Thymus (tissue), 11 donors: ENCODE data around the gene NR6A1. TPM values are rescaled to one million over a fixed set of nuclear protein-coding genes. Genes with fewer than 3 reads are reported as not detected.

Source experiments
- DNase-seq, 9 donors: peaks; one replicate each; pipeline ENCODE4 v3.0.0-alpha.2; 2013; ENCODE audit warnings: low spot score in 9 of 9, low read depth in 6 of 9, missing footprints in 1 of 9
- H3K27ac ChIP-seq, 2 donors: one replicate each; pipeline ENCODE4 v1.5.1; 2013; ENCODE audit warnings: control low read depth in 1 of 2, low read depth in 1 of 2, low read length in 1 of 2, mild to moderate bottlenecking in 1 of 2, moderate library complexity in 1 of 2
- H3K27me3 ChIP-seq, 2 donors: one replicate each; pipeline ENCODE4 v1.5.1; 2013; ENCODE audit warnings: low read length in 1 of 2; ENCODE audit not compliant: control insufficient read depth in 2 of 2, insufficient read depth in 1 of 2
- H3K36me3 ChIP-seq, 2 donors: one replicate each; pipeline ENCODE4 v1.5.1; 2013; ENCODE audit warnings: low read length in 1 of 2, mild to moderate bottlenecking in 1 of 2, moderate library complexity in 1 of 2; ENCODE audit not compliant: control insufficient read depth in 2 of 2, insufficient read depth in 2 of 2
- H3K4me1 ChIP-seq, 2 donors: one replicate each; pipeline ENCODE4 v1.5.1; 2013; ENCODE audit warnings: low read length in 2 of 2; ENCODE audit not compliant: control insufficient read depth in 2 of 2, insufficient read depth in 2 of 2
- H3K4me3 ChIP-seq, 2 donors: one replicate each; pipeline ENCODE4 v1.5.1; 2013; ENCODE audit warnings: low read length in 2 of 2, control low read depth in 1 of 2, mild to moderate bottlenecking in 1 of 2
- H3K9me3 ChIP-seq, 2 donors: one replicate each; pipeline ENCODE4 v1.5.1; 2013; ENCODE audit warnings: low read length in 1 of 2, mild to moderate bottlenecking in 1 of 2; ENCODE audit not compliant: control insufficient read depth in 2 of 2, insufficient read depth in 1 of 2
- WGBS: extraction: QIAGEN DNeasy Blood & Tissue Kit; methylation state at CpG from one replicate; pipeline ENCODE4 v1.1.7; 2013; 5-methylcytosine and 5-hydroxymethylcytosine counted together
- polyA plus RNA-seq: library from polyadenylated mRNA; stranded (reverse); fragments of 200-250 nt; gene quantifications from one replicate; pipeline ENCODE4 v1.2.3, GENCODE V29; 2013
- total RNA-seq: library from RNA; stranded (reverse); fragments of 120-200 nt; gene quantifications from one replicate; pipeline ENCODE4 v1.2.4, GENCODE V29; 2013
- donor health status: healthy.

The NR6A1 gene
- total and polyA plus RNA-seq, 2 donors, result 0.47 to 0.52 TPM

GRCh38 chr9:124473310-124473709 is 297.8 kb downstream of the NR6A1 start:
- DNase-seq, result no peak
- WGBS, result 90% methylated on average over 10 of the region's 10 CpGs
- peaks cover 17 to 32% of the 10 kb centered on the region in 2 donors for H3K27me3 ChIP-seq
- peaks cover 0 to 9% of the 10 kb centered on the region in 2 donors for H3K4me1 ChIP-seq
- H3K4me3 ChIP-seq, result no peak overlapping the region
- no peak overlapping the region for H3K27ac ChIP-seq
- no peaks in the 10 kb centered on the region for H3K36me3 ChIP-seq
- H3K9me3 ChIP-seq, result no peaks in the 10 kb centered on the region

DNA sequence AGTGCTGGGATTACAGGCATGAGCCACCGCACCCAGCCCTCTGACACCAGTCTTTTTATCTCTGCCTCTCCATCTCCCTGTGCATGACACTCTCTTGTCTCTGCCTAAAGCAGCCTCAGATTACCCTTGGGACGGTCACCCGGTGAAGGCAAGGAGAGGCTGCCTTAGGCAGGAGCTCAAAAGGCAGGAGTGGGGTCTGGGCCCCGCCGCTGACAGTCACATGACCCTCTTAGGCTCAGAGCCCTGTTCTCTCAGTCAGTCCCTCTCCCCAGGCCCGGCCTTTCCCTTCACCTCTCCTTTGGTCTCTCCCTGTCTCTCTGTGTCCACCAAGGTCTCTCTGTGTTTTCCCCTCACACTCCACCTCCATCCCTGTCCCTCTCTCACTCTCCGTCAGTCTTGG is 298.3 kb downstream of the NR6A1 start:
- H3K27ac ChIP-seq, result no peak overlapping the region
- 93% methylated on average over 7 of the region's 7 CpGs for WGBS
- peaks cover 12 to 27% of the 10 kb centered on the region in 2 donors for H3K27me3 ChIP-seq
- H3K4me3 ChIP-seq, result no peak overlapping the region
- DNase-seq, result no peak
- H3K36me3 ChIP-seq, result no peaks in the 10 kb centered on the region
- H3K4me1 ChIP-seq, result peaks cover 0 to 9% of the 10 kb centered on the region in 2 donors
- no peaks in the 10 kb centered on the region for H3K9me3 ChIP-seq

GRCh38 chr9:124471761-124472160 is 299.4 kb downstream of the NR6A1 start:
- Histone ChIP-seq H3K4me3 (no peak overlapping the region), H3K4me1 (peaks cover 0 to 4% of the 10 kb centered on the region in 2 donors), H3K27ac (no peak overlapping the region), H3K27me3 (peaks cover 3 to 17% of the 10 kb centered on the region in 2 donors), H3K9me3 (no peaks in the 10 kb centered on the region), H3K36me3 (no peaks in the 10 kb centered on the region)
- DNase-seq, result no peak
- WGBS, result 88% methylated on average over 9 of the region's 9 CpGs

GRCh38 chr9:124470726-124471125 is 300.4 kb downstream of the NR6A1 start:
- peaks cover 0 to 6% of the 10 kb centered on the region in 2 donors for H3K27me3 ChIP-seq
- peaks cover 0 to 4% of the 10 kb centered on the region in 2 donors for H3K4me1 ChIP-seq

DNA sequence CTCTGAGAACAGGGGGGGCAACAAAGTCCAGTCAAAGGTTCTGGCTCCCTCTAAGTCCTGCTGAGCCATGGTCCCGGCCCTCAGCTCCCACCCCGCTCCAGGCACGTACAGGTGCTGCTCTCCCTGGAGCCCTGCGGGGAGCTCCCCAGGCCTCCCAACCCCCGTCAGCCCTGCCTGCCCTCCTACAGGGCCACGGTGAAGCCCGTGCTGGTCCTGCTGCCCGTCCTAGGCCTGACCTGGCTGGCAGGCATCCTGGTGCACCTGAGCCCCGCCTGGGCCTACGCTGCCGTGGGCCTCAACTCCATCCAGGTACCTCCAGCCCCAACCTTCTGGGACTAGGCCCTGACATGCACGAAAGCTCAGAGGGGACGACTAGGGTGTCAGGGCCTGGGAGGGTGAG is 300.8 kb downstream of the NR6A1 start:
- peaks cover 0 to 4% of the 10 kb centered on the region in 2 donors for H3K4me1 ChIP-seq
- H3K9me3 ChIP-seq, result no peaks in the 10 kb centered on the region
- H3K36me3 ChIP-seq, result no peaks in the 10 kb centered on the region
- peaks cover 0 to 2% of the 10 kb centered on the region in 2 donors for H3K27me3 ChIP-seq
- 95% methylated on average over 13 of the region's 13 CpGs for WGBS
- no peak overlapping the region for H3K27ac ChIP-seq
- no peak for DNase-seq
- no peak overlapping the region for H3K4me3 ChIP-seq

More at GRCh38 chr9:124470726-124471125, 300.4 kb downstream of the NR6A1 start:
- no peaks in the 10 kb centered on the region for H3K36me3 ChIP-seq
- H3K4me3 ChIP-seq, result no peak overlapping the region
- 95% methylated on average over 7 of the region's 7 CpGs for WGBS
- H3K9me3 ChIP-seq, result no peaks in the 10 kb centered on the region
- H3K27ac ChIP-seq, result no peak overlapping the region
- DNase-seq, result no peak

DNA sequence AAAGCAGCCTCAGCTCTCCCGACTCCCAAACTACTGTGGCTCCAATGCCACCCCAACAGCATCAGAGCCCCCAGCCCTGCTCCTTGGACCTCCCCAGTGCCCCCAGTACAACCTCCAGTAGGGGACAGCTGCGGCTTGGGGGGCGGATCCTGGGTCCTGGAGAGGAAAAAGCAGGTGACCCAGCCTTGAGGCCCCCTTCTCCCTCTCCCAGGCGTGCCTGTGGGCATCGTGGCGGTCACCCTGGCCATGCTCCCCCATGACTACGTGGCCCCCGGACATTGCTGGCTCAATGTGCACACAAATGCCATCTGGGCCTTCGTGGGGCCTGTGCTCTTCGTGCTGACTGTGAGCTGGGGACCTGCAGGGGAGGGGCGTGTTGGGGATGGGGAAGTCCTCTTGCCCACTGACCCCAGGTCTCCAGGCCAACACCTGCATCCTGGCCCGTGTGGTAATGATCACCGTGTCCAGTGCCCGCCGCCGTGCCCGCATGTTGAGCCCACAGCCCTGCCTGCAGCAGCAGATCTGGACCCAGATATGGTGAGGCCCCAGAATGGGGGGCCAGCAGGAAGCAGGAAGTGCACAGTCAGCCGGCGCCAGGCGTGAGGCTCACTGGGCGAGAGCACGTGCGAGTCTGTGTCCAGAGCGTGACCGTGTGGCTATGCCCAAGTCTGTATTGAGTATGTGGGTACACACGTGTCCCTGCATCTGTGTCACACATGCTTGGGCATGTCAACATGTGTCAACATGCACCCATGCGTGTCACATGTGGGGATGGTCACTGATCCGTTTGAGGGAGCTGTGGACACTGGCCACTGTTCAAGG is 301.9 kb downstream of the NR6A1 start:
- 91% methylated on average over 28 of the region's 28 CpGs for WGBS
- Histone ChIP-seq H3K4me3 (no peak overlapping the region), H3K27me3 (peaks cover 0 to 4% of the 10 kb centered on the region in 2 donors), H3K9me3 (no peaks in the 10 kb centered on the region), H3K4me1 (peaks cover 0 to 4% of the 10 kb centered on the region in 2 donors), H3K36me3 (no peaks in the 10 kb centered on the region), H3K27ac (no peak overlapping the region)
- no peak for DNase-seq

DNA sequence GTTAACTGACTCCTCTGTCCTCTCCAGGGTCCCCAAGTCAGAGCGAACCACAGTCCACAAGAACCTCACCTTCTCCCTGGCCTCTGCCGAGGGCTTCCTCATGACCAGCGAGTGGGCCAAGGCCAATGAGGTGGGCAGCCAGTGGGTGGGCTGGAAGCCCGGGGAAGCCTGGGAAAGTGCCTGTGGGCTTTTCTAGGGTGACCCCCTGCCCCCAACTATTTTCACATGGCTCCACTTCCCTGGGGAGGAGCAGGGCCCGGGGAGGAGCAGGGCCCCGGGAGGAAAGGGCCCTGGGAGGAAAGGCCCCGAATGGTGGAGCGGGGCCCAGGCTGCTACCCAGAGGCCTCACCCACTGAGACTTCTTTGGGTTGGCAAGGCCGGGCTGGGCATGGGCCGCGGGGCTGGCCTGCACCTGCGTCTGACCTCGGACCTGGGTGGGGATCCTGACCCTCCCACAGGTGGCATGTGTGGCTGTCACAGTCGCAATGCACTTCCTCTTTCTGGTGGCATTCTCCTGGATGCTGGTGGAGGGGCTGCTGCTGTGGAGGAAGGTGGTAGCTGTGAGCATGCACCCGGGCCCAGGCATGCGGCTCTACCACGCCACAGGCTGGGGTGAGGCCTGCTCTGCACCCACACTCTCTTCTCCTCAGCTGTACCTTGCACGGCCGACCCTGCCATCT is 302.9 kb downstream of the NR6A1 start:
- H3K4me3 ChIP-seq, result no peak overlapping the region
- 60% methylated on average over 19 of the region's 19 CpGs for WGBS
- H3K36me3 ChIP-seq, result no peaks in the 10 kb centered on the region
- H3K4me1 ChIP-seq, result peaks cover 0 to 4% of the 10 kb centered on the region in 2 donors
- peaks cover 0 to 5% of the 10 kb centered on the region in 2 donors for H3K27me3 ChIP-seq
- DNase-seq, result no peak
- H3K27ac ChIP-seq, result no peak overlapping the region
- no peaks in the 10 kb centered on the region for H3K9me3 ChIP-seq

GRCh38 chr9:124467410-124468060 is 303.6 kb downstream of the NR6A1 start:
- 93% methylated on average over 17 of the region's 17 CpGs for WGBS
- Histone ChIP-seq H3K36me3 (no peaks in the 10 kb centered on the region), H3K27ac (no peak overlapping the region), H3K4me3 (no peak overlapping the region), H3K9me3 (no peaks in the 10 kb centered on the region), H3K4me1 (peaks cover 0 to 4% of the 10 kb centered on the region in 2 donors), H3K27me3 (peaks cover 0 to 5% of the 10 kb centered on the region in 2 donors)
- no peak for DNase-seq
